NB4 (cell line): Measurements from ENCODE around the gene EPB41L2.

Experiments used
- CTCF ChIP-seq: IDR thresholded peaks from one replicate; pipeline ENCODE4 v1.5.1; 2012; ENCODE audit warnings: low read depth, low read length
- POLR2A ChIP-seq: IDR thresholded peaks from 2 replicates; pipeline ENCODE4 v1.6.1; 2011; ENCODE audit warnings: mild to moderate bottlenecking; ENCODE audit not compliant: insufficient read length; ENCODE audit errors: extremely low read depth

- no peak for TF ChIP-seq CTCF
- TF ChIP-seq POLR2A = no peak
These were observed 174.8 kb downstream of the EPB41L2 start for GRCh38 chr6:130888246-130888645.
